Measurements from ENCODE around the gene PRSS16. TPM values are rescaled to one million over a fixed set of nuclear protein-coding genes. Genes with fewer than 3 reads are reported as not detected.
A peak's percentile ranks its signal among the peaks of the same experiment; 100 is the strongest.
"Not testable (repeated sequence)": the region's sequence is repeated elsewhere in the genome, so short reads cannot be mapped to it uniquely, and the experiment has no call there.

The PRSS16 gene
- total and polyA plus RNA-seq, 4 experiments from 2014 or later = 1.5 to 3.3 (median 2.2) TPM

DNA sequence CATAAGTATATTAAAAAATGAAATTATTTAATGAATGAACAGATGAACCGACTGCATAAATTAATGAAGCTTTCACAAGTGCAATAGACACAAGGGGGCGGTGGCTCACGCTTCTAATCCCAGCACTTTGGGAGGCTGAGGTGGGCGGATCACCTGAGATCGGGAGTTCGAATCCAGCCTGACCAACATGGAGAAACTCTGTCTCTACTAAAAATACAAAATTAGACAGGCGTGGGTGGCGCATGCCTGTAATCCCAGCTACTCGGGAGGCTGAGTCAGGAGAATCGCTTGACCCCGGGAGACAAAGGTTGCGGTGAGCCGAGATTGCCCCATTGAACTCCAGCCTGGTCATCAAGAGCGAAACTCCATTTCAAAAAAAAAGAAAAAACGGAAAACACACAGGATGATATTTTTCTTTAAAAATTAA, 34.4 kb upstream of the PRSS16 start:
- H3K27ac ChIP-seq (ENCODE audit: low read depth, low read length); POLR2A ChIA-PET (ENCODE audit: partially characterized antibody); DNase-seq; CTCF ChIA-PET (ENCODE audit: partially characterized antibody); H3K4me1 Mint-ChIP-seq; H3K4me1 ChIP-seq (ENCODE audit: insufficient read depth, low read length); intact Hi-C loops (cut with micrococcal nuclease); H3K4me3 ChIP-seq (ENCODE audit: low read length in 2 of 2); H3K36me3 ChIP-seq (ENCODE audit: insufficient read depth, low read length); H3K4me3 Mint-ChIP-seq; H3K36me3 Mint-ChIP-seq; H3K9me3 ChIP-seq (ENCODE audit: control insufficient read depth in 1 of 2, low read length in 2 of 2): not testable (repeated sequence)
- H3K27me3 ChIP-seq (ENCODE audit: insufficient read depth, low read length) = peaks cover 11% of the 10 kb centered on the region
- Mint-ChIP-seq H3K9me3 (peaks cover 0 to 13% (median 6%) of the 10 kb centered on the region in 8 donors), H3K27ac (peak overlapping the region in 1 of 7 donors; percentile 35), H3K27me3 (peaks cover 31 to 40% of the 10 kb centered on the region in 2 donors)

DNA sequence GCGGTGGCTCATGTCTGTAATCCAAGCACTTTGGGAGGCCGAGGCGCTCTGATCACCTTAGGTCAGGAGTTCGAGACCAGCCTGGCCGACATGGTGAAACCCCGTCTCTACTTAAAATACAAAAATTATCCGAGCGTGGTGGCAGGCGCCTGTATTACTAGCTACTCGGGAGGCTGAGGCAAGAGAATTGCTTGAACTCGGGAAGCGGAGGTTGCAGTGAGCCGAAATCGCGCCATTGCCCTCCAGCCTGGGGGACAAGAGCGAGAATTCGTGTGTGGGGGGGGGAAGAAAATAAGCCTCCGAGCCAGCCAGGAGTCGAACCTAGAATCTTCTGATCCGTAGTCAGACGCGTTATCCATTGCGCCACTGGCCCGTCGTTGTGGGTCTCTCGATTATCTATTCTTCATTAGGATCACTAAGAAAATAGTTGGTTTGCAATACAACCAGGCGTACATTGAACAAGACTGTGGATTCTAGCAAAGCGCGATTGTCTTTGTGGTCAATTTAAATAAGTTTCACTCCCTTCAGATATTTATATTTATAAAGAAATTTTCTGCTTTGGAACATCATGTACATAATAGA, 33.9 kb upstream of the PRSS16 start:
- no peak for DNase-seq
- H3K4me3 ChIP-seq (ENCODE audit: low read length in 2 of 2) = no peak overlapping the region
- intact Hi-C loops (cut with micrococcal nuclease) = no loop called here
- H3K27ac ChIP-seq (ENCODE audit: low read depth, low read length) = no peak overlapping the region
- Mint-ChIP-seq H3K9me3 (peaks cover 0 to 18% (median 8%) of the 10 kb centered on the region in 8 donors), H3K27ac (no peak overlapping the region), H3K4me3 (no peak overlapping the region), H3K36me3 (no peaks in the 10 kb centered on the region), H3K27me3 (peaks cover 33 to 44% of the 10 kb centered on the region in 2 donors), H3K4me1 (no peaks in the 10 kb centered on the region)
- no peaks in the 10 kb centered on the region for H3K9me3 ChIP-seq (ENCODE audit: control insufficient read depth in 1 of 2, low read length in 2 of 2)
- peaks cover 11% of the 10 kb centered on the region for H3K27me3 ChIP-seq (ENCODE audit: insufficient read depth, low read length)
- CTCF ChIA-PET (ENCODE audit: partially characterized antibody) = no interaction called here
- H3K36me3 ChIP-seq (ENCODE audit: insufficient read depth, low read length) = no peaks in the 10 kb centered on the region
- POLR2A ChIA-PET (ENCODE audit: partially characterized antibody) = no interaction called here
- peaks cover 4% of the 10 kb centered on the region for H3K4me1 ChIP-seq (ENCODE audit: insufficient read depth, low read length)

DNA sequence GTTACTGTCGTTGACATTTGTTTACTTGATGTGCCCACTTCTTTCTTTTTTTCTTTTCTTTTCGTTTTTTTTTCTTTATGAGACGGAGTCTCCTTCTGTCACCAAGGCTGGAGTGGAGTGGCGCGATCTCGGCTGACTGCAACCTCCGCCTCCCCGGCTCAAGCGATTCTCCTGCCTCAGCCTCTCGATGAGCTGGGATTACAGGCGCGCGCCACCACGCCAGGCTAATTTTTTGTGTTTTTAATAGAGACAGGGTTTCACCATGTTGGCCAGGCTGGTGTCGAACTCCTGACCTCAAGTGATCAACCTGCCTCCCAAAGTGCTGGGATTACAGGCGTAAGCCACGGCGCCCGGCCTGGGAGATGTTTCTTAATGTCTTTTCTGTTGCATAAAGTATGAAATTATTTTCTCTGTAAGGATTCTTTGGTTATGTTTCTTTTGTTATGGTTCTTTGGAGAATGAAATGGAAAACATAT, 33.3 kb upstream of the PRSS16 start:
- peaks cover 0 to 22% (median 9%) of the 10 kb centered on the region in 8 donors for H3K9me3 Mint-ChIP-seq
- H3K27ac ChIP-seq (ENCODE audit: low read depth, low read length) = no peak overlapping the region
- peaks cover 11% of the 10 kb centered on the region for H3K27me3 ChIP-seq (ENCODE audit: insufficient read depth, low read length)
- no peaks in the 10 kb centered on the region for H3K36me3 Mint-ChIP-seq
- H3K9me3 ChIP-seq (ENCODE audit: control insufficient read depth in 1 of 2, low read length in 2 of 2) = no peaks in the 10 kb centered on the region
- ChIA-PET POLR2A (ENCODE audit: partially characterized antibody) (no interaction called here), CTCF (ENCODE audit: partially characterized antibody) (no interaction called here)
- H3K4me1 ChIP-seq (ENCODE audit: insufficient read depth, low read length) = peaks cover 4% of the 10 kb centered on the region
- DNase-seq = no peak
- H3K4me3 Mint-ChIP-seq = no peak overlapping the region
- H3K27ac Mint-ChIP-seq = no peak overlapping the region
- no peaks in the 10 kb centered on the region for H3K4me1 Mint-ChIP-seq
- no peak overlapping the region for H3K4me3 ChIP-seq (ENCODE audit: low read length in 2 of 2)
- peaks cover 36 to 45% of the 10 kb centered on the region in 2 donors for H3K27me3 Mint-ChIP-seq
- intact Hi-C loops (cut with micrococcal nuclease) = no loop called here
- no peaks in the 10 kb centered on the region for H3K36me3 ChIP-seq (ENCODE audit: insufficient read depth, low read length)

DNA sequence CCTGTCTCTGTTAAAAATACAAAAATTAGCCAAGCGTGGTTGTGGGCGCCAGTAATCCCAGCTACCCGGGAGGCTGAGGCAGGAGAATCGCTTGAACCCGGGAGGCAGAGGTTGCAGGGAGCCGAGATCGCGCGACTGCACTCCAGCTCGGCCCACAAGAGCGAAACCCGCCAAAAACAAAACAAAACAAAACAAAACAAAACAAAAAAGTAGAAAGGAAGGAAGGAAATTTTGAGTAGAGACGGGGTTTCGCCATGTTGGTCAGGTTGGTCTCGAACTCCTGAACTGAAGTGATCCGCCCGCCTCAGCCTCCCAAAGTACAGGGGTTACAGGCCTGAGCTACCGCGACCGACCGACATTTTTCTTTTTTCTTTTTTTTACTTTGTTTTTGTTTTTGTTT, 30.6 kb upstream of the PRSS16 start:
- no peaks in the 10 kb centered on the region for H3K36me3 Mint-ChIP-seq
- Histone ChIP-seq H3K27ac (ENCODE audit: low read depth, low read length) (no peak overlapping the region), H3K4me3 (ENCODE audit: low read length in 2 of 2) (no peak overlapping the region), H3K4me1 (ENCODE audit: insufficient read depth, low read length) (peaks cover 4% of the 10 kb centered on the region), H3K9me3 (ENCODE audit: control insufficient read depth in 1 of 2, low read length in 2 of 2) (no peaks in the 10 kb centered on the region), H3K27me3 (ENCODE audit: insufficient read depth, low read length) (peaks cover 11% of the 10 kb centered on the region), H3K36me3 (ENCODE audit: insufficient read depth, low read length) (no peaks in the 10 kb centered on the region)
- H3K4me3 Mint-ChIP-seq = no peak overlapping the region
- H3K4me1 Mint-ChIP-seq = no peaks in the 10 kb centered on the region
- CTCF ChIA-PET (ENCODE audit: partially characterized antibody) = no interaction called here
- POLR2A ChIA-PET (ENCODE audit: partially characterized antibody) = no interaction called here
- peaks cover 30 to 39% of the 10 kb centered on the region in 2 donors for H3K27me3 Mint-ChIP-seq
- intact Hi-C loops (cut with micrococcal nuclease) = no loop called here
- no peak for DNase-seq
- no peak overlapping the region for H3K27ac Mint-ChIP-seq
- peaks cover 0 to 22% (median 10%) of the 10 kb centered on the region in 8 donors for H3K9me3 Mint-ChIP-seq

DNA sequence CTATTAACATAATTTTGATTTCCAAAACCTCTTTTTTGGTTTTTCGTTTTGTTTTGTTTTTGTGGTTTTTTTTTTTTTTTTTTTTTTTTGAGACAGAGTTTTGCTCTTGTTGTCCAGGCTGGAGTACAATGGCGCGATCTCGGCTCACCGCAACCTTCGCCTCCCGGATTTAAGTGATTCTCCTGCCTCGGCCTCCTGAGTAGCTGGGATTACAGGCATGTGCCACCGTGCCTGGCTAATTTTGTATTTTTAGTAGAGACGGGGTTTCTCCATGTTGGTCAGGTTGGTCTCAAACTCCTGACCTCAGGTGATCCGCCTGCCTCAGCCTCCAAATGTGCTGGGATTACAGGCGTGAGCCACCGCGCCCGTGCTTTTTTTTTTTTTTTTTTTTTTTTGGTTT, 24.5 kb upstream of the PRSS16 start:
- H3K36me3 Mint-ChIP-seq; H3K27me3 ChIP-seq (ENCODE audit: insufficient read depth, low read length); H3K4me3 ChIP-seq (ENCODE audit: low read length in 2 of 2); H3K4me1 ChIP-seq (ENCODE audit: insufficient read depth, low read length); CTCF ChIA-PET (ENCODE audit: partially characterized antibody); H3K4me1 Mint-ChIP-seq; DNase-seq; H3K36me3 ChIP-seq (ENCODE audit: insufficient read depth, low read length); H3K4me3 Mint-ChIP-seq; intact Hi-C loops (cut with micrococcal nuclease); H3K9me3 ChIP-seq (ENCODE audit: control insufficient read depth in 1 of 2, low read length in 2 of 2); POLR2A ChIA-PET (ENCODE audit: partially characterized antibody); H3K27ac Mint-ChIP-seq; H3K27ac ChIP-seq (ENCODE audit: low read depth, low read length): not testable (repeated sequence)
- peaks cover 0 to 12% (median 3%) of the 10 kb centered on the region in 8 donors for H3K9me3 Mint-ChIP-seq
- peaks cover 37 to 43% of the 10 kb centered on the region in 2 donors for H3K27me3 Mint-ChIP-seq

DNA sequence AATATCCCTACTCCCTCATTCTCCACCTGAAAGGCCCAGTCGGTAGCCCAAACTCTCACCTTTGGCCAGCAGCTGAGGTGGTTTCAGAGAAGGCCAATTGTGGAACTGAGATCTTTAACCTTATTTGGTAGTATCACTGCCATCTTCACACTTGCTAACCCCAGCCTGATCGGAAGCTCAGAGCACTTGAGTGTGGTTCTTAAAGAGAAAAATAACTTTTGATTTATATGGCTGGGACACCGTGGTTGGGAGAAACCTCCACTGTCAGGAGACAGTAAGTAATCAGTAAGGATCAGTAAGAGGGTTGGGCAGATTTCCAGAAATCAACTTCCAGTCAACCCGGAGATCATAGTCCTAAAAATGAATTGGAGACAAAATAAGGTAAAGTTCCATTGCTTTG, 22.8 kb upstream of the PRSS16 start:
- H3K4me3 ChIP-seq (ENCODE audit: low read length in 2 of 2) = no peak overlapping the region
- no peaks in the 10 kb centered on the region for H3K9me3 ChIP-seq (ENCODE audit: control insufficient read depth in 1 of 2, low read length in 2 of 2)
- DNase-seq = no peak
- H3K27ac ChIP-seq (ENCODE audit: low read depth, low read length) = no peak overlapping the region
- intact Hi-C loops (cut with micrococcal nuclease) = no loop called here
- no peak overlapping the region for H3K27ac Mint-ChIP-seq
- no peaks in the 10 kb centered on the region for H3K36me3 Mint-ChIP-seq
- peaks cover 0 to 11% (median 0%) of the 10 kb centered on the region in 8 donors for H3K9me3 Mint-ChIP-seq
- no peak overlapping the region for H3K4me3 Mint-ChIP-seq
- H3K36me3 ChIP-seq (ENCODE audit: insufficient read depth, low read length) = no peaks in the 10 kb centered on the region
- H3K27me3 ChIP-seq (ENCODE audit: insufficient read depth, low read length) = peaks cover 3% of the 10 kb centered on the region
- H3K4me1 Mint-ChIP-seq = peaks cover 0 to 1% (median 0%) of the 10 kb centered on the region in 4 donors
- ChIA-PET POLR2A (ENCODE audit: partially characterized antibody) (no interaction called here), CTCF (ENCODE audit: partially characterized antibody) (no interaction called here)
- no peaks in the 10 kb centered on the region for H3K4me1 ChIP-seq (ENCODE audit: insufficient read depth, low read length)
- peaks cover 45 to 47% of the 10 kb centered on the region in 2 donors for H3K27me3 Mint-ChIP-seq

DNA sequence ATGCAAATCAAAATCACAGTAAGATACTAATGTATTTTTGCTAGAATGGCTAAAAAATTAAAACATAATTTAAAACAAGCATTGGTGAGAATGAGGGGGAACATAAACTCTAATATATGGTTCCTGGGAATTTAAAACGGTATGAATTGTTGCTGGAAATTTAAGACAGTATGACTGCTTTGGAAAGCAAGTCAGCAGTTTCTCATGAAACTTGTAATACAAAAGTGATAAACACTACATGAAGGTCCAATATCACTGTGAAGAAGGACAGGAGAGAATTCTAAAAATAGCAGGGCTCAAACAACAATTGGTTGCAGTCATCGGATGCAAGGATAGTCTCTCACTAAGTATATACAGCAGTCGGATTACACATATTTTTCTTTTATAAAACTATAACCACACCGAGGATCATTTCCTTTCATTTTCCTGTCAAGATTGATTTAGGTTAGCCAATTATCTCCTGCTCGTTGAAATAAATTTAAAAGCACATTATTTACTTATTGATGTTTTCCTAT, 18.5 kb upstream of the PRSS16 start:
- CTCF ChIA-PET (ENCODE audit: partially characterized antibody) = no interaction called here
- H3K27me3 ChIP-seq (ENCODE audit: insufficient read depth, low read length) = peaks cover 20% of the 10 kb centered on the region

More for the DNA sequence above, 18.5 kb upstream of the PRSS16 start:
- Mint-ChIP-seq H3K4me3 (no peak overlapping the region), H3K9me3 (peaks cover 0 to 14% (median 4%) of the 10 kb centered on the region in 8 donors), H3K4me1 (peaks cover 0 to 1% (median 0%) of the 10 kb centered on the region in 4 donors), H3K27ac (peak overlapping the region in 1 of 7 donors; percentile 13), H3K27me3 (peaks cover 53 to 59% of the 10 kb centered on the region in 2 donors), H3K36me3 (peaks cover 0 to 4% of the 10 kb centered on the region in 2 donors)
- no peak overlapping the region for H3K4me3 ChIP-seq (ENCODE audit: low read length in 2 of 2)
- POLR2A ChIA-PET (ENCODE audit: partially characterized antibody) = no interaction called here
- H3K4me1 ChIP-seq (ENCODE audit: insufficient read depth, low read length) = no peaks in the 10 kb centered on the region
- intact Hi-C loops (cut with micrococcal nuclease) = no loop called here
- no peak for DNase-seq
- no peaks in the 10 kb centered on the region for H3K9me3 ChIP-seq (ENCODE audit: control insufficient read depth in 1 of 2, low read length in 2 of 2)
- H3K27ac ChIP-seq (ENCODE audit: low read depth, low read length) = no peak overlapping the region
- H3K36me3 ChIP-seq (ENCODE audit: insufficient read depth, low read length) = no peaks in the 10 kb centered on the region

All from CD4-positive, alpha-beta memory T cell (primary cell).